Heart left ventricle (tissue), 16 donors: ENCODE results near the gene ALK. TPM values are rescaled to one million over a fixed set of nuclear protein-coding genes. Genes with fewer than 3 reads are reported as not detected.

Source experiments
- ATAC-seq, 4 donors: fragments of 200-7000 bp; cut with Tn5 transposase; one replicate each; pipeline ENCODE4 v1.9.1; 2020 to 2022; ENCODE audit warnings: moderate library complexity in 4 of 4, mild to moderate bottlenecking in 3 of 4, moderate number of reproducible peaks in 1 of 4
- DNase-seq, 5 donors: peaks; one replicate each; pipeline ENCODE4 v3.0.0-alpha.2; 2020
- H3K27ac ChIP-seq, 12 donors: fragments of 200-600 bp; sonication (generic) in 4 of 12; one replicate each; pipeline versions ENCODE4 v1.5.0 to v1.8.0; 2016 to 2022; ENCODE audit warnings: mild to moderate bottlenecking in 2 of 12
- H3K27me3 ChIP-seq, 9 donors: fragments of 200-600 bp; sonication (generic) in 2 of 9; one replicate each; pipeline versions ENCODE4 v1.5.1 to v1.8.0; 2016 to 2022; ENCODE audit warnings: mild to moderate bottlenecking in 3 of 9
- H3K36me3 ChIP-seq, 9 donors: fragments of 200-600 bp; sonication (generic) in 2 of 9; one replicate each; pipeline versions ENCODE4 v1.5.0 to v1.8.0; 2018 to 2022; ENCODE audit warnings: mild to moderate bottlenecking in 2 of 9
- H3K4me1 ChIP-seq, 12 donors: fragments of 200-600 bp; sonication (generic) in 4 of 12; one replicate each; pipeline versions ENCODE4 v1.5.0 to v1.8.0; 2016 to 2022; ENCODE audit warnings: mild to moderate bottlenecking in 3 of 12
- H3K4me3 ChIP-seq, 12 donors: fragments of 200-600 bp; sonication (generic) in 4 of 12; one replicate each; pipeline versions ENCODE4 v1.5.0 to v1.8.0; 2017 to 2022; ENCODE audit warnings: mild to moderate bottlenecking in 9 of 12, moderate library complexity in 4 of 12
- H3K9me3 ChIP-seq, 12 donors: fragments of 200-600 bp; sonication (generic) in 4 of 12; one replicate each; pipeline versions ENCODE4 v1.5.0 to v1.8.0; 2016 to 2022; ENCODE audit warnings: mild to moderate bottlenecking in 1 of 12
- POLR2A ChIP-seq, 2 donors: fragments of 450-650 bp; IDR thresholded peaks; one replicate each; pipeline ENCODE4 v1.6.1; 2017; ENCODE audit warnings: antibody characterized with exemption in 2 of 2, mild to moderate bottlenecking in 2 of 2, moderate library complexity in 2 of 2
- WGBS, 4 donors: extraction: QIAGEN DNeasy Blood & Tissue Kit in 2 of 4; methylation state at CpG; one replicate each; pipeline versions ENCODE4 v1.1.5 to v1.1.7; 2013 to 2018; 5-methylcytosine and 5-hydroxymethylcytosine counted together
- intact Hi-C, 10 donors: fragments of 100-400 bp; cut with DNase I; formaldehyde crosslinking; loops; one replicate each; pipeline versions ENCODE4 v1.11.1 to v1.14.2; 2022
- polyA plus RNA-seq, 2 donors: library from polyadenylated mRNA; stranded (reverse); fragments of 200-250 nt; gene quantifications; one replicate each; pipeline ENCODE4 v1.2.3, GENCODE V29; 2013
- total RNA-seq, 9 donors: library from RNA; depleted of rRNA in 2 of 9; stranded (reverse); fragments of >200 nt in 2 of 9; fragmentation: NEBNext Ultra II Directional in 3 of 9; extraction: Animal tissue kit (Norgen Biotek cat#: 25700) in 3 of 9; gene quantifications; one replicate each; pipeline versions ENCODE4 v1.1.0 to v1.2.4, GENCODE V29; 2016 to 2023
- TF ChIP-seq, protein P1 (sequence below), 12 donors: fragments of 200-600 bp; sonication (generic) in 4 of 12; IDR thresholded peaks; one replicate each; pipeline versions ENCODE4 v1.5.0 to v1.8.0; 2018 to 2022; ENCODE audit warnings: antibody characterized with exemption in 12 of 12, mild to moderate bottlenecking in 5 of 12
- donor health status: ischemic (EF 13 %, LVEDD 7.1; RV severe dilation, severe dysfunction).
- donor health status: healthy with polysubstance abuse.
- donor health status: DM: no; HTN: yes; CAD: no.
- donor health status: DM: no; HTN: no; CAD: no.
- donor health status: ischemic (EF 25% LVEDD 6.9; RV normal size, moderate dysfunction).
- donor health status: ischemic (EF 25% LVEDD 5.7; RV mildly dilated, moderate dysfunction).
- donor health status: healthy.
- donor health status: DM: yes; HTN: yes; CAD: no.
- donor health status: ischemic (EF 35%, LVEDD 5.7; RV mildly dilated, moderate dysfunction).
- donor health status: nonischemic (EF 11% LVEDD 7.7; RV severe dilation, severe dysfunction).
- donor health status: DM: yes; HTN: yes; CAD: no.
- donor health status: PGD.
- donor health status: ischemic (EF 29% LVEDD 5.4; RV normal size, mild dysfunction).
- donor health status: nonischemic (EF 23%, LVEDD 6.1; RV moderate dilation, normal function).

The ALK gene
- total and polyA plus RNA-seq, 11 donors: 0.05 to 0.50 (median 0.13) TPM; not detected in 5

DNA sequence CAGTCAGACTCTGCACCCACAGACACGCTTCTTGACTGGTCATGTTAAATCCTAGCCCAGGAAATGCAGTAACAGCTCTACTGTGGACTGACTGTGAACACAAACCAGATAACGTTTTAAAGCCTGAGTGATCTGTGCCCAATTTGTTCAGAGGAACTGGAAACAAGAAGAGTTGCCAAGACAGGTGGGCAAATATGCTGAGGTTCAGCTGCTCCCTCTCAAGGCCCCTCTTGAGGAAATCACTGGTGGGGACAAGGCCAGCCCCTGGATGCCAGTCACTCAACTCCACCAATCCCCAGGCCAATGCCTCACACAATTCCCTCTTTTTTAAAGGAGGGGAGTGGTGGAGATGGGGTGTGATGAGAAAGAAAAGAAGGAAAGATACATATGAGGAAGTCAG, 261.2 kb downstream of the ALK start:
- ATAC-seq: no peak
- no peaks in the 10 kb centered on the region for H3K27me3 ChIP-seq
- WGBS, 4 donors: 47 to 80% (median 64%) methylated on average over 2 of the region's 2 CpGs
- intact Hi-C loops: no loop called here
- no peak overlapping the region for H3K27ac ChIP-seq
- no peak overlapping the region for H3K4me3 ChIP-seq
- DNase-seq: no peak
- H3K36me3 ChIP-seq: no peaks in the 10 kb centered on the region
- TF ChIP-seq, protein P1, sequence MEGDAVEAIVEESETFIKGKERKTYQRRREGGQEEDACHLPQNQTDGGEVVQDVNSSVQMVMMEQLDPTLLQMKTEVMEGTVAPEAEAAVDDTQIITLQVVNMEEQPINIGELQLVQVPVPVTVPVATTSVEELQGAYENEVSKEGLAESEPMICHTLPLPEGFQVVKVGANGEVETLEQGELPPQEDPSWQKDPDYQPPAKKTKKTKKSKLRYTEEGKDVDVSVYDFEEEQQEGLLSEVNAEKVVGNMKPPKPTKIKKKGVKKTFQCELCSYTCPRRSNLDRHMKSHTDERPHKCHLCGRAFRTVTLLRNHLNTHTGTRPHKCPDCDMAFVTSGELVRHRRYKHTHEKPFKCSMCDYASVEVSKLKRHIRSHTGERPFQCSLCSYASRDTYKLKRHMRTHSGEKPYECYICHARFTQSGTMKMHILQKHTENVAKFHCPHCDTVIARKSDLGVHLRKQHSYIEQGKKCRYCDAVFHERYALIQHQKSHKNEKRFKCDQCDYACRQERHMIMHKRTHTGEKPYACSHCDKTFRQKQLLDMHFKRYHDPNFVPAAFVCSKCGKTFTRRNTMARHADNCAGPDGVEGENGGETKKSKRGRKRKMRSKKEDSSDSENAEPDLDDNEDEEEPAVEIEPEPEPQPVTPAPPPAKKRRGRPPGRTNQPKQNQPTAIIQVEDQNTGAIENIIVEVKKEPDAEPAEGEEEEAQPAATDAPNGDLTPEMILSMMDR (IDR thresholded peaks at IDR 0.05): no peak
- TF ChIP-seq POLR2A (IDR thresholded peaks at IDR 0.05): no peak
- H3K4me1 ChIP-seq: peaks cover 0 to 8% (median 0%) of the 10 kb centered on the region in 12 donors
- H3K9me3 ChIP-seq: no peaks in the 10 kb centered on the region

DNA sequence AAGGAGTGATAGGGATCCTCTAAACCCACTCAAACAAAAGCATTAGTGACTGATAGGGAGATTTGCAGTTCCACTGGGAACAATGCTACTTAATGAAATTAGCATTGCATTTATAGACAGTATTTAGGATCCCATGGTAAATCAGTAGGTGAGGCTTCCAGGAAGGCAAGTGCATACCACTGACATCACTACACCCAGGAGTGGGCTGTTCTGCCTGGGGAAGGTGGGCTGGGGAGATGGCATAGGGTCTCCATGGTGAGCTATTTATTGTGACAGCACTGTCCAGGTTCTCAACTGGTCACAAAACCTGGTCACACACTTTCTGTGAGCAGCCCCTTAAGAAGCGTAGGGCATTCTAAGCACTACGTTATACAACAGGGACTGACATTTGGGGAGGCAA, 262.2 kb downstream of the ALK start:
- H3K4me3 ChIP-seq: no peak overlapping the region
- no peaks in the 10 kb centered on the region for H3K9me3 ChIP-seq
- no peaks in the 10 kb centered on the region for H3K36me3 ChIP-seq
- H3K4me1 ChIP-seq: peaks cover 0 to 8% (median 0%) of the 10 kb centered on the region in 12 donors
- 88 to 92% (median 89%) methylated on average over 2 of the region's 2 CpGs for WGBS, 4 donors
- TF ChIP-seq, protein P1 (IDR thresholded peaks at IDR 0.05): no peak
- no peak for TF ChIP-seq POLR2A (IDR thresholded peaks at IDR 0.05)
- no peak for DNase-seq
- ATAC-seq: no peak
- H3K27me3 ChIP-seq: no peaks in the 10 kb centered on the region
- no peak overlapping the region for H3K27ac ChIP-seq
- intact Hi-C loops: no loop called here

DNA sequence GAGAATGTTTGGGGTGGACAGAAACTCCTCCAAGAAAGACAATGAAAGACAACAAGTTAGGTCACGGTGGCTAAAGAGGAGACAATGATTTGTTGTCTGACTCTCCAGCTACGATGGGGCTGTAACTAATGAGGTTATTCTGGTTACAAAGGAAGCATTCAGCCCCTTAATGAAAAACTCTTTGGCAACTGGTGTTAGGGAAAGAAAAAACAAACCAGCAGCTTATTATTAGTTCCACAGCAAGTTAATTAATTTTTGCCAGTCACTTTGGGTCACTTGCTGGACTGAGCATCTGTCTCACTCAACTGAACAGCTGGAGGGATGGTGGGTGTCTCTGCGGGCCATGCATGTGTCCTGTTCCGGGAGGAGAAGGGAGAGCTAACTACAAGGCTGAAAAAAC, 263.7 kb downstream of the ALK start:
- Histone ChIP-seq H3K36me3 (no peaks in the 10 kb centered on the region), H3K9me3 (no peaks in the 10 kb centered on the region), H3K27ac (no peak overlapping the region), H3K27me3 (no peaks in the 10 kb centered on the region), H3K4me1 (peaks cover 0 to 8% (median 0%) of the 10 kb centered on the region in 12 donors), H3K4me3 (no peak overlapping the region)
- WGBS, 4 donors: 58 to 80% (median 73%) methylated on average over 4 of the region's 4 CpGs
- DNase-seq (no peak), ATAC-seq (no peak)
- TF ChIP-seq POLR2A (IDR thresholded peaks at IDR 0.05): no peak
- TF ChIP-seq, protein P1 (IDR thresholded peaks at IDR 0.05): no peak
- intact Hi-C loops: no loop called here

DNA sequence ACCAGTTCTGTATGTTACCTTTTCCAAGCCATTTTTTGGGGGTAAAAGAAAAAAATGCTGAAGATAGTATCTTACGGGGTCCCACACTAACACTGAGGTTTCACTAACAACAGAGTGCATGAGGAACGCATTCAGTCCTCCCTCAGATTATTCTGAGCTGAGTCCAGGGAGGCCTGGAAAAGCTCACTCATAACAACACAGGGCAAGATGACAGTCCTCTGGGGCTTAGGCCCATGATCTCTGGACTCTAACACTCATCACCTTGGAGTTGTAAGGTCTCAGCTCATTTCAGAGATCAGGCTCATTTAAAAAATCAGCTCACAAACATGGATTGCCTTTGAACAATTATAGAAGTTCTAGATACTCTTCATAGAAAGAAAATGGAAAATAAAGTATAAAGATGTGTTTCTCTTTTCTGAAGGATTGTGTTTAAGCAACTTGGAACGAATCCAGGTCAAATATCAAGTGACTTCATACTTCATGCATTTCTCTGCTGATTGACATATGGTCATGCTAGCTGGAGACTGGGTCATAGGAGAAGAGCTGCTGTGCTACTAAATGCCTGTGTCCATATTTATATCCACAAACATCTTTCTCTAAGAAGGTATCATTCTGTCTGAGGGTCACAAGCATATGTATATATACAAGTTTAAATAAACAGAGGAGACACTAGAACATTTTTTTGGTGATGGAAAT, 265.8 kb downstream of the ALK start:
- TF ChIP-seq, protein P1 (IDR thresholded peaks at IDR 0.05): no peak
- no peak for TF ChIP-seq POLR2A (IDR thresholded peaks at IDR 0.05)
- Histone ChIP-seq H3K4me3 (no peak overlapping the region), H3K27me3 (no peaks in the 10 kb centered on the region), H3K36me3 (no peaks in the 10 kb centered on the region), H3K4me1 (peaks cover 0 to 8% (median 0%) of the 10 kb centered on the region in 12 donors), H3K27ac (peak overlapping the region in 9 of 12 donors; percentile 22 to 72 (median 43)), H3K9me3 (no peaks in the 10 kb centered on the region)
- 17 to 36% (median 26%) methylated on average over 3 of the region's 3 CpGs for WGBS, 4 donors
- intact Hi-C loops: no loop called here
- DNase-seq: peak in 4 of 5 donors; percentile 33 to 53 (median 40)
- ATAC-seq: peak; percentile 98 to 100 (median 98)
